HS-27A (cell line): ENCODE results near the gene OVOL3.
"Not testable (repeated sequence)": the region's sequence is repeated elsewhere in the genome, so short reads cannot be mapped to it uniquely, and the experiment has no call there.

ENCODE experiments used
- DNase-seq: peaks from one replicate; pipeline ENCODE4 v3.0.0-alpha.2; 2012; ENCODE audit warnings: low read depth, missing footprints

Gene OVOL3

GRCh38 chr19:36110487-36111199 is at the start of gene OVOL3:
Gene OVOL3 (plus strand): TSS chr19:36111143. CDS start chr19:36111203, 60 bp downstream.
- no peak for DNase-seq

GRCh38 chr19:36061367-36061766 is 49.6 kb upstream of the OVOL3 start:
- no peak for DNase-seq

- no peak for DNase-seq
Observed at GRCh38 chr19:36064826-36065225, 46.1 kb upstream of the OVOL3 start.

GRCh38 chr19:36067681-36068080 is 43.3 kb upstream of the OVOL3 start:
- no peak for DNase-seq

- DNase-seq = not testable (repeated sequence)
Observed at GRCh38 chr19:36068810-36069499, 42.0 kb upstream of the OVOL3 start.

- DNase-seq = no peak
Observed at GRCh38 chr19:36072081-36072480, 38.9 kb upstream of the OVOL3 start.

GRCh38 chr19:36073121-36073876 is 37.6 kb upstream of the OVOL3 start:
- DNase-seq = no peak

GRCh38 chr19:36079389-36079945 is 31.5 kb upstream of the OVOL3 start:
- DNase-seq = no peak

- DNase-seq = no peak
Observed at GRCh38 chr19:36081385-36081784, 29.6 kb upstream of the OVOL3 start.

GRCh38 chr19:36081894-36082293 is 29.0 kb upstream of the OVOL3 start:
- no peak for DNase-seq

- DNase-seq = no peak
Observed at GRCh38 chr19:36082916-36083315, 28.0 kb upstream of the OVOL3 start.

GRCh38 chr19:36084231-36085009 is 26.5 kb upstream of the OVOL3 start:
- no peak for DNase-seq

- no peak for DNase-seq
Observed at GRCh38 chr19:36086326-36086725, 24.6 kb upstream of the OVOL3 start.

- no peak for DNase-seq
Observed at GRCh38 chr19:36089847-36090246, 21.1 kb upstream of the OVOL3 start.

- DNase-seq = no peak
Observed at GRCh38 chr19:36090910-36091695, 19.8 kb upstream of the OVOL3 start.

- no peak for DNase-seq
Observed at GRCh38 chr19:36092566-36092965, 18.4 kb upstream of the OVOL3 start.

- no peak for DNase-seq
Observed at GRCh38 chr19:36093146-36093662, 17.7 kb upstream of the OVOL3 start.

- DNase-seq = no peak
Observed at GRCh38 chr19:36093687-36094086, 17.3 kb upstream of the OVOL3 start.

GRCh38 chr19:36097036-36097435 is 13.9 kb upstream of the OVOL3 start:
- DNase-seq = no peak

GRCh38 chr19:36099166-36099785 is 11.7 kb upstream of the OVOL3 start:
- no peak for DNase-seq
